ENCODE results near the gene ODAD4.

- no peak for TF ChIP-seq YY1 (IDR thresholded peaks at IDR 0.05; ENCODE audit: insufficient read depth, insufficient read length)
- no peak for TF ChIP-seq ZNF274 (IDR thresholded peaks at IDR 0.05; ENCODE audit: low read depth, low read length)
- no peak for TF ChIP-seq SUZ12 (IDR thresholded peaks at IDR 0.05; ENCODE audit: extremely low read depth, insufficient read depth, insufficient read length)
These were observed 29.1 kb downstream of the ODAD4 start for GRCh38 chr17:41959336-41960095.

All from NT2/D1 (cell line).